IPS-18c (cell line): ENCODE measurements around the gene STARD6.
A peak's percentile ranks its signal among the peaks of the same experiment; 100 is the strongest.
"Not testable (repeated sequence)": the region's sequence is repeated elsewhere in the genome, so short reads cannot be mapped to it uniquely, and the experiment has no call there.

Experiments
- H3K4me3 ChIP-seq: 2 replicates; pipeline ENCODE4 v1.7.0; 2013; ENCODE audit warnings: low read depth, mild to moderate bottlenecking, low read length, moderate library complexity; ENCODE audit not compliant: insufficient read depth
- H3K9me3 ChIP-seq: one replicate; pipeline ENCODE4 v1.6.1; 2013; ENCODE audit warnings: mild to moderate bottlenecking, low read length, moderate library complexity; ENCODE audit not compliant: control insufficient read depth, insufficient read depth

STARD6 gene

GRCh38 chr18:54357660-54358494 is at the start of gene STARD6, which contains the start of gene C18orf54:
STARD6 (minus strand) TSS chr18:54357858; CDS start chr18:54354573, 3,285 bp downstream.
C18orf54 (plus strand) TSS chr18:54357906; CDS start chr18:54360573, 2,667 bp downstream.
- Histone ChIP-seq H3K9me3 (no peaks in the 10 kb centered on the region), H3K4me3 (peak within 1 kb of the TSS; percentile 93)

- H3K4me3 ChIP-seq = no peak overlapping the region
- no peaks in the 10 kb centered on the region for H3K9me3 ChIP-seq
These were observed 47.6 kb upstream of the STARD6 start for GRCh38 chr18:54405290-54405689.

GRCh38 chr18:54396760-54397159 is 39.1 kb upstream of the STARD6 start:
- Histone ChIP-seq H3K9me3 (no peaks in the 10 kb centered on the region), H3K4me3 (no peak overlapping the region)

GRCh38 chr18:54393648-54394294 is 36.1 kb upstream of the STARD6 start:
- no peaks in the 10 kb centered on the region for H3K9me3 ChIP-seq

GRCh38 chr18:54392543-54393023 is 34.9 kb upstream of the STARD6 start:
- Histone ChIP-seq H3K9me3 (no peaks in the 10 kb centered on the region), H3K4me3 (no peak overlapping the region)

More at GRCh38 chr18:54393648-54394294, 36.1 kb upstream of the STARD6 start:
- no peak overlapping the region for H3K4me3 ChIP-seq

- H3K4me3 ChIP-seq = no peak overlapping the region
These were observed 33.2 kb upstream of the STARD6 start for GRCh38 chr18:54390838-54391237.

GRCh38 chr18:54389143-54389505 is 31.5 kb upstream of the STARD6 start:
- H3K9me3 ChIP-seq = no peaks in the 10 kb centered on the region
- H3K4me3 ChIP-seq = no peak overlapping the region

More at GRCh38 chr18:54390838-54391237, 33.2 kb upstream of the STARD6 start:
- H3K9me3 ChIP-seq = no peaks in the 10 kb centered on the region

GRCh38 chr18:54388203-54389142 is 30.8 kb upstream of the STARD6 start:
- H3K9me3 ChIP-seq = no peaks in the 10 kb centered on the region

GRCh38 chr18:54387631-54388030 is 30.0 kb upstream of the STARD6 start:
- Histone ChIP-seq H3K9me3 (no peaks in the 10 kb centered on the region), H3K4me3 (no peak overlapping the region)

More at GRCh38 chr18:54388203-54389142, 30.8 kb upstream of the STARD6 start:
- H3K4me3 ChIP-seq = no peak overlapping the region

- not testable (repeated sequence) for H3K4me3 ChIP-seq
These were observed 29.3 kb upstream of the STARD6 start for GRCh38 chr18:54386800-54387495.

GRCh38 chr18:54386043-54386442 is 28.4 kb upstream of the STARD6 start:
- Histone ChIP-seq H3K4me3 (no peak overlapping the region), H3K9me3 (no peaks in the 10 kb centered on the region)

More at GRCh38 chr18:54386800-54387495, 29.3 kb upstream of the STARD6 start:
- not testable (repeated sequence) for H3K9me3 ChIP-seq

GRCh38 chr18:54382733-54383252 is 25.1 kb upstream of the STARD6 start:
- Histone ChIP-seq H3K4me3 (0 out of 2 replicates have a peak overlapping the region, but pooled peaks have one; percentile 11), H3K9me3 (no peaks in the 10 kb centered on the region)

- Histone ChIP-seq H3K4me3 (no peak overlapping the region), H3K9me3 (no peaks in the 10 kb centered on the region)
These were observed 24.4 kb upstream of the STARD6 start for GRCh38 chr18:54382076-54382475.

GRCh38 chr18:54381640-54382039 is 24.0 kb upstream of the STARD6 start:
- Histone ChIP-seq H3K4me3 (no peak overlapping the region), H3K9me3 (no peaks in the 10 kb centered on the region)

GRCh38 chr18:54378057-54378456 is 20.4 kb upstream of the STARD6 start:
- H3K9me3 ChIP-seq = no peaks in the 10 kb centered on the region

GRCh38 chr18:54360406-54360805 is 2.7 kb upstream of the STARD6 start:
- no peak overlapping the region for H3K4me3 ChIP-seq
- H3K9me3 ChIP-seq = no peaks in the 10 kb centered on the region

More at GRCh38 chr18:54378057-54378456, 20.4 kb upstream of the STARD6 start:
- H3K4me3 ChIP-seq = no peak overlapping the region
